GM21786 (cell line): ENCODE results near the gene TCL1A.

Experiments
- ATAC-seq: cut with Tn5 transposase; IDR thresholded peaks from one replicate; pipeline ENCODE4 v1.9.1; 2021; ENCODE audit not compliant: unreplicated experiment

Gene TCL1A

GRCh38 chr14:95707327-95707726, 6.6 kb downstream of the TCL1A start:
- ATAC-seq = no peak

- ATAC-seq = no peak
Observed at GRCh38 chr14:95705518-95705917, 8.4 kb downstream of the TCL1A start.

DNA sequence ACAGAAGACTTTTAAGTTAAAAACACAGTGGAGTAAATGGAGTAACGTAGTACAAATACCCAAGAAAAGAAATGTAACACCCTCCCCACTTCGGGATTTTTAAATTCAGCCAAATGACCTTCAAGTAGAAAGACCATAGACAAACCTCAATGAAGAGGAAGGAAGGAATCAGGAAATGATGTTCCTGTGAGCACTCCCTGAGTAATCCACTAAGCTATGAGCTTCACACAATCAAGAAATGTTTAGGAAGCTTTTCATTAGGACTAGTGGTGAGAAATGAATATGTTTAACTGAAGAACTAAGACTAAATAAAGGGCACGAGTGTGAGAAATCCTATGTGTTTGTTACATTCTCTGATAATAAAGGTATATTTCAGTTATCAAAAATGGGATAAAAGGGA, 10.1 kb downstream of the TCL1A start:
- no peak for ATAC-seq

- no peak for ATAC-seq
Observed at GRCh38 chr14:95703341-95703740, 10.6 kb downstream of the TCL1A start.

DNA sequence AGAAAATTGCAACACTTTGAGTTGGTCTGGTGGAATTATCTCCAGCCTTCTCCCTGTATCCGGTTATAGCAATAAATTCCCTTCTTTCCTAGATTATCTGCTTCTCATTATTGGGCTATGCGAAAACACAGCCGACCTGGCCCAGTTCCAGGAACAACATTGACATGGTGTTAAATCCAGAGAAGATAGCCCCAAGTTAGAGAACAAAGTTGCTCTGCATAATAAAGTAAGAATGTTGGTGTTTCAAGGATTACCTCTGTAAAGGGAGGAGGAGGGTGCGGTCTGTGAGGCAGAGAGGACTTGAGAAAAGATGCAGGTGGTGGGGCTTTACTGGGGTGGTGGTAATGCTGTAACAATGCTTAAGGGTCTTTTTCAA, 12.1 kb downstream of the TCL1A start:
- no peak for ATAC-seq

DNA sequence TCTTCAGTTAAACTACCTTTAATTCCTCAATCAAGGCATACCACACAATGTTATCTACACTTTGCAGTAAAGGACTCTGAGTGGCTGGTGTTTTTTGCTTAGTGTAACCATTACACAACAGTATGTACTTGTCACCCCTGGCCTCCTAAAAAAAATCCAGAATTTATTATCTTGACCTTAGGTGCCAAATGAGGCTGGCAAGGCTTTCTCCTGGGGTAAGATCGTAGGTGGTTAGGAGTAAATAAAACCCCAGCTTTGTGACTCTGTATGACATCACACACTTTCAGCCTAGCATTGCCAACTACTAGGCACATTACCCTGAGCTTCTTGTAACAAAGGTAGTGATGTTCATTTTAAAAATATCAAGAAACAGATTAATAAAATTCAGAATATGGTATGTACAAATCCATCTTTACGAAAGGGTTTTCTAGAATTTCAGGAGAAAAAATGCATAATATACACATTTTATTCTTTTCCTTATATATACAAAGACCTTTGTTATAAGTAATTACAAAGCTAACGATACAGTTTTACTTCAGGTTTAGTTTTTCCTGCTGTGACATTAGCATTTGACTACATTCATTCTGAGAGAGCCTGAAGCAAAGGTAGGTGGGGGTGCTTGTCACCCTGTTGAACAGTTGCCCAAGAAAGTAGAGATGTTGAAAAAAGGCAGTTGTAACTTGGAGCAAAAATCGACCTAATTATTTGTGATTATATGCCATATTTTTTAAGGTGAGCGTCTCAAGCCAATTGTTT, 13.5 kb downstream of the TCL1A start:
- no peak for ATAC-seq

GRCh38 chr14:95699412-95699811, 14.5 kb downstream of the TCL1A start:
- ATAC-seq = peak; percentile 64

- ATAC-seq = no peak
Observed at GRCh38 chr14:95698287-95698686, 15.6 kb downstream of the TCL1A start.

GRCh38 chr14:95697764-95698163, 16.2 kb downstream of the TCL1A start:
- peak; percentile 37 for ATAC-seq

GRCh38 chr14:95696741-95697140, 17.2 kb downstream of the TCL1A start:
- ATAC-seq = no peak

DNA sequence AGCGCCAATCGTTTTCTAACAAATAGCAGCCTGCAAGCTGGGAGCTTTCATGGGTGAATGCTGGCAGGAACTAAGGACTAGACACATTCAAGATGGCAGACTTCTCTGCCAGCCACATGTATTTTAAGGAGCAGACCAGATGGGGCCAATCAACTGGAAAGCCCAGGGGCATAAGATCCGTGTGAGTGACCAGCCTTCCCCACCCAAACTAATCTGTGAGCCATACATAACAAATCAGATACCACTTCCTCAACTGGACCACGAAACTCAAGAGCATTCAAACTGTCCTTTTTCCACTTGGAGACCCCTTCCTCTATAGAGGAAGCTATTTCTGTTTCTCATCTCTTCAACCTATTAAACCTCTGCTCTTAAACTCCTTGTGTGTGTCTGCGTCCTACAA, 18.0 kb downstream of the TCL1A start:
- ATAC-seq = no peak

DNA sequence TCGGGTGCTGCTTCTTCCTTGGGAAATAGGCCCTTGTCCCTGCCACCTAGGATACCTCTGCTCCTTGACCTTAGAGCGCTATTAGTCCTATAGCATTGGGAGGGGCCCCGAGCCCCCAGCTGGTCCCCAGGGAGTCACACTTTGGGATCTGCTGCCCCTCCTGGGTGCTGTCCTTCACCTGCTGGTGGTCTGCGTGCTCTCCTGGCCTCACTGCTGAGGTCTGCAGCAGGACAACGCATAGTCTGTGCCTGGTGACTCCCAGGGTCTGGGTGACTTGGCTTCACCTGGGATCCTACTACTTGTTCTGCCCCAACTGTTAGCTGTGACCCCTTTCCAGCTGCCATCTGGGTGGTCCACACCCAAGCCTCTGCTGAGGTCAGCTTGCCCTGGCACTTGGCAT, 18.9 kb downstream of the TCL1A start:
- ATAC-seq = no peak

DNA sequence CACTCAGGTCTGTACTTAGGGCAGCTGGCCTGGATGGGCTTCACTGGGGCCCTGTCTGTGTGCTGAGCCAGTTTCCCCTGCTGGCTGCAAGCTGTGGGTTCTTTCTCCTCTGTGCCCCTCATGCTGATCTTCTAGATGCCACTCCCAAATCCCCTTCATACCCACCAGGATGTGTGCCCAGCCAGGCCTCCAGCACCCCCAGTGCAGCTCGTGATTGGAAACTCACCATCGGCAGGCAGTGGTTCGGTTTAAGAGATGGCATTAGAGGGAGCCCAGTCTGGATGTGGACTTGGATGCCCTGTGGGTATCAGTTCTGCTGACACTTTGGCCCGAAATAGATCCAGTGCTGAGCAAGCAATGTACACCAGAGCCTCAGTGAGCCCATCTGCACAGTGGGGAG, 21.8 kb downstream of the TCL1A start:
- no peak for ATAC-seq

DNA sequence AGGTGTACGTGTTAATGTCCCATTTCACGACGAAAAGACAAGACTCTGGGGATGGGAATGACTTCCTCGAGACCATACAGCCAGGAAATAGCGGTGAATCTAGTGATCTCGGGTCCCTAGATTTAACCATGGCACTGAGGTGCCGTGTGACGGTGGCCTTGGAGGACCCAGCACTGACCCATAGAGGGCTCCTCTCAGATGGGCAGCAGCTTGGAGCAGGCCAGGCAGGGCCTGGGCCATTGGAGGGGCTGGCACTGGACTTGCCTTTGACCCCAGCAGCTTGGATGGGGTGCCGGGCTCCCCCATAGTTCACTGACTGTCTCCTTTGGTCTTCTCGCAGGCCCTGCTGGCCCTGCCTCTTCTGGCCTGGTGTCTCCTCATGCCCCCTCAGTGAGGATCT, 22.3 kb downstream of the TCL1A start:
- no peak for ATAC-seq

GRCh38 chr14:95690815-95691214, 23.1 kb downstream of the TCL1A start:
- ATAC-seq = no peak

GRCh38 chr14:95689441-95689840, 24.5 kb downstream of the TCL1A start:
- no peak for ATAC-seq

GRCh38 chr14:95686935-95687334, 27.0 kb downstream of the TCL1A start:
- no peak for ATAC-seq

DNA sequence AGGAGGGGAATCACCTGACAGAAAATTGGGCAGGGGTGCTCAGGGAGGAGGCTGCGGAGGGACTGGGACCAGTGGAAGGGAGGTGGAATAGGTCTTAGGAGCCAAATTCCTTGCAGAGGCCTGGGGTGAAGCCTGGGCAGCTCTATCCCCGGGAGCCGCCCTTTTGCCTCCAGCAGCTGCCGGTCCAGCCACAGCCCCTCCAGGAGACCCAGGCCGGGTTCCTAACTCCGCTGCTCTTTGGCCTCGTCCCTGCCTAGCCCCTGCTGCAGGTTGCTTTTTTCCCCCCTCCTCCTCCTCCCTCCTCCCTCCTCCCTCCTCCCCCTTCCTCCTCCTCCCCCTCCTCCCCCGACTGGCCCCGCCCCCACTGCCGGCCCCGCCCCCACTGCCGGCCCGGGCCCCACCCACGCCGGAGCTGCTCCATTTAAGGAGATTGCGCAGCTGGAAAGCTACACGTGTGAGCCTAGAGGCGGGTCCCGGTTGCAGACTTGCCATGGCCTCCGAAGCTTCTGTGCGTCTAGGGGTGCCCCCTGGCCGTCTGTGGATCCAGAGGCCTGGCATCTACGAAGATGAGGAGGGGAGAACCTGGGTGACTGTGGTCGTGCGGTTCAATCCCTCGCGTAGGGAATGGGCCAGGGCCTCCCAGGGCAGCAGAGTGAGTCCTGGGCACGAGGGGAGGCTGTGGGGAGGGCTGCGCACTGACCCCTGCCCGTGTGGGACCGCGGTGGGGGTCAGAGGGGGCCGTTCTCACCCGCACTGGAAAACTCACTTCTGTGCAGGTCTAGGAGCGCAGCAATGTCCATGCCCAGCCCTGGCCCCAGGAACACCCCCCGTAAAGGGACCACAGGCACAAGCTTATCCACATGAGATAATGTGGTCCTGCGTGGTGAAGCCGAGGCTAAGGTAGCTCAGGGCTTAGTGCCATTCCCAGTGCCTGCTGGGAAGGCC, 27.7 kb downstream of the TCL1A start, which contains the start of gene TCL1B:
TSS of gene TCL1B (plus strand) at position 449 of the 945 bp plus-strand sequence. CDS start at position 491, 42 bp downstream.
- no peak for ATAC-seq

DNA sequence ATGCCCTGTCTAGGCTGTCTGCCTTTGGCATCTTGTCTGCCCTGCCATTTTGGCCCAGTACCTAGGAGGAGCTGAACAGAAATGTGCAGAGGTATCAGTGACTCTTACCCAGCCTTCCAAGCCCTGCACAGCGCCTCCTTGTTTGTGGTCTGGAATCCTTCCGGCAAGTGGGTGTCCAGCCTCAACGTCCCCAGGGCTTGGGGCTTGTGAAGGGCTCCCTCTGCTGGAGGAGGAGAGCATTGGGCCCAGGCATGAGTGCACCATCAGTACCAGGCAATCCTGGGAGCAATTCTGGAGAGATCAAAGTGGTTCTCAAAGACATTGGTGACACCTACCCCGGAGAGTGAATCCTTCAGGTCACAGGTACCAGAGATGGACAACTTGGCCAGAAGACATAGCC, 30.1 kb downstream of the TCL1A start:
- ATAC-seq = no peak

DNA sequence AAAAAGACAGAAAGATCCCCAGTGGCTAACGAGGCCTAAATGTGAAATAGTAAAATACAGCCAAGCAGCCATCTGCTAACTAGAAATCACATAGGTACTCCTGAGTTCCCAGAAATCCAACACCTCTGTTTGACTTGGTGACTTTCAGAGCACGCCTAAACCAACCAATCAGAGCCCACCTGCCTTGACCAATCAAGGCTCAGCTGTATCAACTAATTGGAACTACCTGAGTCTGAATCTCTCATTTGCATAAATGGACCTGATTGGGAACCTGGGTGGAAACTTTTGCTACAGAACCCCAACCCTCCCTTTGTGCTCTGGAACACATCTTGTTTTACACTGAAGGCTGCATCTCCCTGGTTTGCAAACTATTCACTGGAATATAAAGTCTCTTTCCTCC, 32.8 kb downstream of the TCL1A start:
- ATAC-seq = no peak

DNA sequence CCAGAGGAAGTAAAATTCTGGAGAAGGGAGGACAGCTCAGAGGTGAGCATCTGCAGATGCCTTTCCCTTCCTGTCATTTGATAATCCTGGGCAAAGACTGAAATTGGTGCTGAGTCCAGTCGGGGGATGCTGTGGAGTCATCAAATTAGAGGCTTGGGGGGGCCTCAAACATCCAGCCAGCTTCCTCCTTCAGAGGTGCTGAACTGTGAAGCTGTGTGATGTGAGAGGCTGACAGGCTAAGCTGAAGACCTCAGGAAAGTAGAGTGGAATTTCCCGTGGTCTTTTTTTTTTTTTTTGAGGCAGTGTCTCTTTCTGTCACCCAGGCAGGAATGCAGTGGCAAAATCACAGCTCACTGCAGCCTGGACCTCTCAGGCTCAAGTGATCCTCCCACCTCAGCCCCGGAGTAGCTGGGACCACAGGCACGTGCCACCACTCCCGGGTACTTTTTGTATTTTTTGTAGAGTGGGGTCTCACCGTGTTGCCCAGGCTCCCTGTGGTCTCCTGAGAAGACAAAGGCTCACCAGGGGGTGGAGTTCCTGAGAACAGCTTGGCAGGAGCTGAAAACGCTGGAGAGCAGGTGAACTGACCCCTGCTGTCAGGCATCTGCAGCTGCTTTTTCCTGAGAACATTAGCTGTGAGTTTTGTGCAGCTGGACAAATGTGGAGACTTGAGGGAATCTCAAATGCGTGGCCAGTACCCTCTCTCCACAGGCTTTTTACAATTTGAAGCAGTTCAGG, 33.8 kb downstream of the TCL1A start:
- ATAC-seq = no peak
